Retinal pigment epithelial cell (primary cell): Measurements from ENCODE around the gene IQCC.

Experiments
- DNase-seq: peaks from one replicate; pipeline ENCODE4 v3.0.0-alpha.2; 2010; ENCODE audit warnings: low read depth
- H3K4me3 ChIP-seq: 2 replicates; pipeline ENCODE4 v1.5.1; 2011; ENCODE audit warnings: mild to moderate bottlenecking, low read length, control low read depth, moderate library complexity
- CTCF ChIP-seq: conservative IDR thresholded peaks from 2 replicates; pipeline ENCODE4 v1.5.1; 2011; ENCODE audit warnings: low read depth, low read length, control low read depth, inconsistent platforms

Gene IQCC

GRCh38 chr1:32228771-32229170 lies 23.3 kb downstream of the IQCC start:
- DNase-seq, result no peak
- H3K4me3 ChIP-seq, result no peak overlapping the region
- no peak for TF ChIP-seq CTCF

- H3K4me3 ChIP-seq, result no peak overlapping the region
- DNase-seq, result no peak
- TF ChIP-seq CTCF, result no peak
These were observed 26.5 kb downstream of the IQCC start for GRCh38 chr1:32231843-32232432.

GRCh38 chr1:32232558-32233304 lies 27.3 kb downstream of the IQCC start:
- H3K4me3 ChIP-seq, result no peak overlapping the region
- TF ChIP-seq CTCF, result no peak
- no peak for DNase-seq

- no peak for TF ChIP-seq CTCF
- no peak for DNase-seq
- no peak overlapping the region for H3K4me3 ChIP-seq
These were observed 29.3 kb downstream of the IQCC start for GRCh38 chr1:32234792-32235191.

GRCh38 chr1:32239337-32239736 lies 33.9 kb downstream of the IQCC start:
- no peak for TF ChIP-seq CTCF
- no peak for DNase-seq
- H3K4me3 ChIP-seq, result no peak overlapping the region

GRCh38 chr1:32239790-32240139 lies 34.3 kb downstream of the IQCC start:
- DNase-seq, result no peak
- H3K4me3 ChIP-seq, result peak overlapping the region; percentile 56
- TF ChIP-seq CTCF, result no peak
